ENCODE results near the gene SORBS1.

GRCh38 chr10:95451150-95451549 is 110.0 kb downstream of the SORBS1 start:
- TF ChIP-seq CTCF (CRISPR knock-in tag; IDR thresholded peaks at IDR 0.05) (no peak), ATF7-NPFF (CRISPR knock-in tag; IDR thresholded peaks at IDR 0.05; ENCODE audit: low read depth) (no peak), FOXO1 (CRISPR knock-in tag; IDR thresholded peaks at IDR 0.05) (no peak), SMAD9 (CRISPR knock-in tag; IDR thresholded peaks at IDR 0.05) (no peak), CHCHD3 (CRISPR knock-in tag; IDR thresholded peaks at IDR 0.05) (no peak), GTF3A (CRISPR knock-in tag; conservative IDR thresholded peaks at IDR 0.05) (no peak), CREB1 (IDR thresholded peaks at IDR 0.05) (no peak), CREB1 (CRISPR knock-in tag; IDR thresholded peaks at IDR 0.05) (no peak)
